ENCODE data around the gene HTR2B.
"Not testable (repeated sequence)": the region's sequence is repeated elsewhere in the genome, so short reads cannot be mapped to it uniquely, and the experiment has no call there.

HTR2B gene

DNA sequence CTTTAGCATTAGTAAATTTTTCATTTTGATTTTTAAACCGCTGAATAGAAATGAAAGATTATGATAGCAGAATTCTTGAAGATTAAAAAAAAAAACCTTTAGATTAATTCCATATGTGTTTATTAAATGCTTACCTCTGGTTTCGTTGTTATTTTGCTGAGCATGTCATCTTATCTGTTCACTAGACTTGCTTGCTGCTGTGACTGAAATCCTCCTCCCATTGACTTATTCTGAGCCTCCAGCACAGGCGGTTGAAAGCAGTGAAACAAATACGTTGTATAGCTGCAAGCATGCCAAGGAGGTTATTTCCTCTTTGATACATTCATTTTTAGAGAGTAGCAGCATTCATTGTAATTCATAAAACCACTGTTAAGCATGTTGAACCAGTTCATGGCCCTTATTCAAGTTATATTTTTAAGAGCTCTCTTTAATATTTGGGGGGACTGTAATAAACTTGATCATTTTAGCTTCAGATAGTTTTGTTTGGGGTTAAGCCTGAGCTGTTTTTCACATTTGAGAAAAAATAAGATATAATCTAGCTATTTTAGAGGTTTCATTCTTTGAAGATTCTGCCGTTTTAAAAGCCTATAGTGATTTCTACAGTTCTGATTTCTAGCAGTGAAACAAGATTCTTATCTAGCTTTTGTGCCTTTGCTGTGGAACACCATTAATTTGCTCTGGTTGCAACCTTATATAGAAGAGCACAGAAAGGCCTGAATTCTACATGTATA lies at the start of gene HTR2B:
Gene HTR2B, minus strand, starts transcription at position 205 of the 731 bp plus-strand sequence. CDS start 1,278 bp downstream, outside the sequence.
- DNase-seq (ENCODE audit: low read depth) = no peak

DNA sequence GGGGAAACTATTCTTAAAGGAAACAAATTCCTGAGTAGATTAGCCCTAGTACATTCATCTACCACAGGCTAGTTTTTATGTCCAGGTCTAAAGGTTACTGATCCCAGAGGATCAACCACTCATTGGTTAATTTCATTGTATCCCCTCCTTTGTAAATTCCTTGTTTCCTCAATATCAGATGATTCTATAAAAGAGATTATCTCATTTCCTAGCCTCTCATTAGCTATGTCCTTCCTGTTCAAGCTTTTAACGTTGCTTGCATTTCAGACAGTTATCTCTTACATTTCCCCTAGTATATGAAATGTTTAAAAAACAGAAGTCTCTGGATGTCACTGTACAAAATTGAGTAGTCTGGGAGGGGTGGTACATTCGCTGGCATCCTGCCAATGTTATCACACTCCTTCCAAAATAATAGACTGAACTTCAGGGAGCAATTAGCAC lies 49.4 kb upstream of the HTR2B start:
- DNase-seq (ENCODE audit: low read depth) = no peak

- DNase-seq (ENCODE audit: low read depth) = no peak
These were observed 47.2 kb upstream of the HTR2B start for GRCh38 chr2:231172025-231172424.

DNA sequence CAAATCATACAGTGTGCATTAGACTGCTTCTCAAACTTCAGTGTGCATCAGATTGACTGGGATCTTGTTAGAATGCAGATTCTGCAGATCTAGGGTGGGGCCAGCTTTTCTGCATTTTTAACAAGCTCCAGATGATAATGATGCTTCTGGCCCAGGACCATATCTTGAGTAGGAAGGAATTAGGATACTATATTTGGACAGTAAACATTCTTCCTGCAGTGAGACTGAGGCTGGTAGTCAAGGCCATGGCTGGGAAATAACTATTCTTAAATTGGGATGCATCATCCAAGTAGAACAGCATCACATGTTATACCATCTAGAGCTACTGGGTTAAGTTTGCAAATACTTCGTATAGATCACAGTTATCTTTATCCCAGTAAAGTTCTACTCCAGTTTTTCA lies 45.2 kb upstream of the HTR2B start:
- DNase-seq (ENCODE audit: low read depth) = no peak

GRCh38 chr2:231169488-231169887 lies 44.6 kb upstream of the HTR2B start:
- DNase-seq (ENCODE audit: low read depth) = no peak

DNA sequence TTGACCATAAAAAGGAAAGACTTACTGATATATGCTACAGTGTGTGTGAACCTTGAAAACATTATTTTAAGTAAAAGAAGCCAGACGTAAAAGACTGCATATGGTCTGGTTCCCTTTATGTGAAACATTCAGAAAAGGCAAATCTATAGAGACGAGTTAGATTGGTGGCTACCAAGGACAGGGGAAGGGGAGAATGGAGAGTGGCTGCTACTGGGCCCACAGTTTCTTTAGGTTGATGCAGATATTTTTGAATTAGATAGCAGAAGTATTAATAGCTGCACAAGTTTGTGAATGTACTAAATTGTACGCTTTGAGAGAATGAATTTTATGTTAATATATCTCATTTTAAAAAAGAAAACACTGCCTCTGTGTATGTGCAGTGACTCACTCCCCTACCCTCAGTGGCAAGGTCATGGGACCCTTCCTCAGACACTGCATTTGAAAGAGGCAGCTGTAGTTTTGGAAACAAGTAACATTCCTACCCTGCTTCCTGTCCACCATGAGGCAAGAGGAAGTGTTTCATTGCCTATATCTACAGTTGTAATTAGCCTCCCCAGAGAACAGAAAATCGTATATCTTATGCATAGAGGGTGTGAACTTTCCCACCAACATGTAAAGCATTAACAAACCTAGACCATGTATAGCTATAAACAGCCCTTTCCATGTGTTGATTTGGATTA lies 43.8 kb upstream of the HTR2B start:
- DNase-seq (ENCODE audit: low read depth) = no peak

- DNase-seq (ENCODE audit: low read depth) = no peak
These were observed 43.1 kb upstream of the HTR2B start for GRCh38 chr2:231167745-231168459.

DNA sequence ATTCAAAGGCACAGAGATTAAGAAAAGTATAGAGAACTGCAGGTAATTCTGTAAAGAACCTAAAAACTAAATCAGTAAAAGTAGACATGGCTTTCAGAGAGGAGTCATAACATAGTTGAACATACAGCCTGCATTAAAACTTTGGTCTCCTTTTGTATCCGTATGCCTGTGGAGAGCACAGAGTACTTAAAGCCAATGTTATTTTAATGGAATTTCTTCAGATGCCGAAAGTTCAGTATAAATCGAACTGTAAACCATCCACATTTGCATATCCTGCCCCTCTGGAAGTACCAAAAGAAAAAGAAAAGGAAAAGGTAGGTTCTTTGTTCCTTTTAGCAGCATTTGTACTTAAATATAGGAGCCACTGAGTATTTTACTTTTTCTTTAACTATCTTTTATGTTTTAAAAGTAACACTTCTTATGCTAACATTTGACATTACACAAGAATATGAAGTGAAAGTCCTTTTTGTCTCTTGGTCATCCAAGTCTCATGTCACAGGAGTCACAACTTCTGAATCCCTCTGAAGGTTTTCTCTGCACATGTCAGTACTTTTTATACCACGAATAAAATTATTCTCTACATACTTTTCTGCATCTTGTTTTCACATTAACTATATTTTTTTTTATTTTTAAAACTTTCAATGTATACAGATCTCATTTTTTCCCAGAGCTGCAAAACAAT lies 38.7 kb upstream of the HTR2B start:
- no peak for DNase-seq (ENCODE audit: low read depth)

DNA sequence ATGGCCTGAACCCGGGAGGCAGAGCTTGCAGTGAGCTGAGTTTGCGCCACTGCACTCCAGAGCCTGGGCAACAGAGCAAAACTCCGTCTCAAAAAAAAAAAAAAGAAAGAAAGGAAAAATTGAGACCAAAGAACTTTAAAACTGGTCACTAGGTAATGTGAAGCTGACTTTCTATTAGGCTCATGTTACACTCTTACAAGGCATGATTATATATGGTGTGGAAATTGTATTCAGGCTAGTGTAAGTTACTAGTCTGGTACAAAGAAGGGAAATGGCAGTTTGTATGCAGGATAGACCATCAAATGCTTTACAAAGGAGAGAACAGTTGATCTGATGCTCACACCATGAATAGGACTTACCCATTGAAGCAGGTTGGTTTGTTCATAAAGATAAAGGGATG lies 38.2 kb upstream of the HTR2B start:
- DNase-seq (ENCODE audit: low read depth) = no peak

- no peak for DNase-seq (ENCODE audit: low read depth)
These were observed 37.1 kb upstream of the HTR2B start for GRCh38 chr2:231161877-231162329.

DNA sequence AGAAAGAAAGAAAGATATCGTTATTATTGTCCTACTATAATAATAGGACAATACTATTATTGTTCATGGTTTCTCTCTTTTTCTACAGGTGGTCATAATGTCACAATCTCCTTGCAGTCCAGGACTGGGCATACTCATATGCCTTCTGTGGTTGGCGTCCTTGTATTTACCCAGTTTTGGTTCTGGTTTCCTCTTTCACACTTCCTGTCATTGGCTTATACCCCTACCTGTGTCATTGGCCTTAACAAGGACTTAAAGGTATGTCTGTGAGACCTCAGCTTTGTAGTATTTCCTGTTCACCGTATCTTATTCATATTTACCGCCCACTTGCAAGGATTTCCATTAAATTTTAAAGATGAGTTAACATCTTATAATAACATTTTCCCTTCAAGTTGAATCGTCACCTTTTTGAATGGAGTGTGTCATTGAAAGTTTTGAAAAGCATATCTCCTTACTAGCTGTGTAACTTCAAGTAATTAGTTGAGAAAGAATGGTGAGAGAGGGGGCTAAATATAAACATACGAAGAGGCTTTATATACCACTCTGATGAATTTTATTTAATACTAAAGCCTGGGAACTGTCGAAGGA lies 36.5 kb upstream of the HTR2B start:
- no peak for DNase-seq (ENCODE audit: low read depth)

- no peak for DNase-seq (ENCODE audit: low read depth)
These were observed 35.9 kb upstream of the HTR2B start for GRCh38 chr2:231160701-231161100.

GRCh38 chr2:231159306-231159705 lies 34.5 kb upstream of the HTR2B start:
- no peak for DNase-seq (ENCODE audit: low read depth)

- no peak for DNase-seq (ENCODE audit: low read depth)
These were observed 28.1 kb upstream of the HTR2B start for GRCh38 chr2:231152800-231153557.

- DNase-seq (ENCODE audit: low read depth) = no peak
These were observed 21.8 kb upstream of the HTR2B start for GRCh38 chr2:231146665-231147064.

DNA sequence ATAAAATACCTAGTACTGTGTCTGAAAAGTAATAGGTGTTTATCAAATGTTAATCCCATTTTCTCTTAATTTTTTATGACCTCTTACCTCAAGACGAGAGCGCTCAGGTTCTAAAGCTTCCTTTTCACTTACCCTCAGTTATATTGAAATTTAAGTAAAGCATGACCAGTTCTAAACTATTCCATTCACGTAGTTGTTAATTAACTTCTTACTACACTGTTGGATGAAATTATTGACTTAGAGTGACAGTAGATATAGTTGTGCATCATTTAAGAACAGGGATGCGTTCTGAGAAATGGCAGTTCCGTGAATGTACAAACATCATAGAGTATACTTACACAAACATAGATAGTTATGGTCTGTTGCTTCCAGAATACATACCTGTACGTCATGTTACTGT lies 20.1 kb upstream of the HTR2B start:
- no peak for DNase-seq (ENCODE audit: low read depth)

DNA sequence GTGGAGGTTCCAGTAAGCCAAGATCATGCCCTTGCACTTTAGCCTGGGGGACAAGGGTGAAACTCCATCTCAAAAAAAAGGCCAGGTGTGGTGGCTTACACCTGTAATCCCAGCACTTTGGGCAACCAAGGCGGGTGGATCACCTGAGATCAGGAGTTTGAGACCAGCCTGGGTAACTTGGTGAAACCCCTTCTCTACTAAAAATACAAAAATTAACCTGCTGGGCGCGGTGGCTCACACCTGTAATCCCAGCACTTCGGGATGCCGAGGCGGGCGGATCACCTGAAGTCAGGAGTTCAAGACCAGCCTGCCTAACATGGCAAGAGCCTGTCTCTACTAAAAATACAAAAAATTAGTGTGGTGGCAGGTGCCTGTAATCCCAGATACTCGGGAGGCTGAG lies 16.0 kb upstream of the HTR2B start:
- DNase-seq (ENCODE audit: low read depth) = not testable (repeated sequence)

DNA sequence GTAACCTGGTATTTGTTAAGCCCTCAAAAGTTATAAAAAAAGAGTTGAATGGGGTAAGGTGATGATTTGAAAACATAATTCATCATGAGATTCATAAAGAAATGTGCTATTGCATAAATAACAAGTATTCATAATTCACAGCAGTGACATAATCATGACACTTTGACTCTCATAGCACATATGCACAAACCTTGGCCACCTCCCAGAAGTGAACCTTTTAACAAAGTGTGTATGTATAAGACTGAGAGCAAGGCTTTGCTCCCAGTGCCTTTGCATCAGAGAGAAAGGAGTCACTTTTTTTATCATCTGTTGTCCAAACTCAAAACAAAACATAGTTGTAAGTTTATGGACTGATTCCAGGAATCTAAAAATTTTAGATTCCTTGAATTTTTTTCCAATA lies 15.0 kb upstream of the HTR2B start:
- DNase-seq (ENCODE audit: low read depth) = no peak

GRCh38 chr2:231138699-231139098 lies 13.9 kb upstream of the HTR2B start:
- DNase-seq (ENCODE audit: low read depth) = no peak

- DNase-seq (ENCODE audit: low read depth) = no peak
These were observed 10.2 kb upstream of the HTR2B start for GRCh38 chr2:231134910-231135655.

Data from stimulated activated CD8-positive, alpha-beta memory T cell treated with anti-CD3 and anti-CD28 coated beads, Interleukin-15, amount 100 ng/mL, for 24 hours (primary cell).